Gastroesophageal sphincter (tissue), 4 donors: ENCODE measurements around the gene MYL10. TPM values are rescaled to one million over a fixed set of nuclear protein-coding genes. Genes with fewer than 3 reads are reported as not detected.

ENCODE experiments used
- ATAC-seq: fragments of 150-250 bp; one replicate; pipeline ENCODE4 v1.9.1; 2016; ENCODE audit warnings: mild to moderate bottlenecking, moderate library complexity
- H3K27ac ChIP-seq, 4 donors: fragments of 200-600 bp; sonication (generic) in 3 of 4; 1 replicate in 3 of 4; 2 replicates in 1 of 4; pipeline ENCODE4 v1.5.1; 2016 to 2019
- H3K27me3 ChIP-seq: fragments of 200-600 bp; sonication (generic); one replicate; pipeline ENCODE4 v1.5.1; 2019
- H3K36me3 ChIP-seq, 2 donors: fragments of 200-600 bp; sonication (generic); one replicate each; pipeline ENCODE4 v1.5.1; 2019; ENCODE audit warnings: control low read depth in 1 of 2
- H3K4me1 ChIP-seq, 3 donors: fragments of 200-600 bp; sonication (generic); 1 replicate in 2 of 3; 2 replicates in 1 of 3; pipeline ENCODE4 v1.5.1; 2016 to 2019; ENCODE audit warnings: control low read depth in 2 of 3
- H3K4me3 ChIP-seq, 2 donors: fragments of 200-600 bp; sonication (generic); one replicate each; pipeline ENCODE4 v1.5.1; 2019; ENCODE audit warnings: mild to moderate bottlenecking in 1 of 2, moderate library complexity in 1 of 2
- H3K9me3 ChIP-seq, 3 donors: fragments of 200-600 bp; sonication (generic); one replicate each; pipeline ENCODE4 v1.5.1; 2017 to 2019; ENCODE audit warnings: control low read depth in 2 of 3
- EP300 ChIP-seq: sonication (generic); formaldehyde crosslinking; IDR thresholded peaks from one replicate; pipeline ENCODE4 v1.6.1; 2017; ENCODE audit warnings: antibody characterized with exemption, mild to moderate bottlenecking
- POLR2A ChIP-seq, 2 donors: fragments of 450-650 bp; IDR thresholded peaks; one replicate each; pipeline ENCODE4 v1.6.1; 2017; ENCODE audit warnings: antibody characterized with exemption in 2 of 2, mild to moderate bottlenecking in 2 of 2, moderate library complexity in 1 of 2
- POLR2AphosphoS5 ChIP-seq: sonication (generic); formaldehyde crosslinking; IDR thresholded peaks from one replicate; pipeline ENCODE4 v1.6.1; 2017; ENCODE audit warnings: antibody characterized with exemption
- WGBS, 2 donors: methylation state at CpG; one replicate each; pipeline ENCODE4 v1.1.5; 2018; ENCODE audit warnings: low coverage in 1 of 2; 5-methylcytosine and 5-hydroxymethylcytosine counted together
- total RNA-seq, 4 donors: library from RNA; depleted of rRNA; stranded (reverse); fragments of >200 nt; gene quantifications; one replicate each; pipeline ENCODE4 v1.1.0, GENCODE V29; 2016
- TF ChIP-seq, protein P1 (sequence below), 4 experiments: fragments of 200-600 bp in 2 of 4; fragments of 450-650 bp in 2 of 4; sonication (generic) in 1 of 4; IDR thresholded peaks; one replicate each; pipeline ENCODE4 v1.5.1; 2017 to 2019; ENCODE audit warnings: antibody characterized with exemption in 4 of 4, mild to moderate bottlenecking in 2 of 4, moderate library complexity in 2 of 4

MYL10 gene
- total RNA-seq, 4 donors from 2014 or later: not detected

DNA sequence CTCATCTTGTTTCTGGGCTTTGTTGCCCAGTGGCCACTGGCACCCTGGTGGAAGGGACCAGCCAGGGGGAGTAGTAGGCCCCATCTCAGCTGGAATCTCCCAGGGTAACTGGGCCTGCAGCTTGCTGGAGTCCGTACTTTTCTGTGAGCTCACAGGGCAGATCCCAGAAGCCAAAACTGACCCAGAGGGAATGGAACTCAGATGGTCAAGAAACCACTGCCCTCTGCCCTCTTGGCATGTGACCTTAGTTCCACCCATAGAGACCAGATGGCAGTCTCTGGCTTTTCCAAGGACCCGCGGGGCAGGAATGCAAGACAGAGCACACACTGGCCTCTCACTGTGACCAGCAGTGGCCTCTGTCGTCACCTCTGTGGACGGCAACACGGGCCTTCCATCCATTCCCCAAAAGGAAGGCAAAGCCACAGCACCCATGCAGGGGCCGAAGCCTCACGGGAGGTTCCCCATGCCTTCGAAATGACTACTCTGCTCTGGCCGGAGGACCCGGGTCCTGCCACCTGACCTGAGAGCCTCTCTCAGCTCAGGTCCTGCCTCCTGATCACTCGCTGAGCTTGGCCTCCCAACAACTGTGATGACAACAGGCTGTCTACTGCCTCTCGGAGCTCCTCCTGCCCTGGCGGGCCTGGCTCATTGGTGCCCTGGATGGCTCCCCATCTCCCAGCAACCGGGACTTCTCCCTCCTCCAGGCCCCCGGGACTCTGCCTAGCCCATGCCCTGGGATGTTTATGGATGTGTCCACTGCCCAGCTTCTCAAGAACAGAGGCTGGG is 29.9 kb downstream of the MYL10 start:
- Histone ChIP-seq H3K9me3 (peaks cover 0 to 4% (median 0%) of the 10 kb centered on the region in 3 donors), H3K4me3 (no peak overlapping the region), H3K27ac (peak overlapping the region in 1 of 4 donors; percentile 33), H3K4me1 (peaks cover 0 to 11% (median 0%) of the 10 kb centered on the region in 3 donors), H3K27me3 (no peaks in the 10 kb centered on the region), H3K36me3 (no peaks in the 10 kb centered on the region)
- no peak for TF ChIP-seq EP300
- no peak for ATAC-seq
- WGBS, 2 donors: 62 to 67% methylated on average over 4 to 12 of the region's 16 CpGs

DNA sequence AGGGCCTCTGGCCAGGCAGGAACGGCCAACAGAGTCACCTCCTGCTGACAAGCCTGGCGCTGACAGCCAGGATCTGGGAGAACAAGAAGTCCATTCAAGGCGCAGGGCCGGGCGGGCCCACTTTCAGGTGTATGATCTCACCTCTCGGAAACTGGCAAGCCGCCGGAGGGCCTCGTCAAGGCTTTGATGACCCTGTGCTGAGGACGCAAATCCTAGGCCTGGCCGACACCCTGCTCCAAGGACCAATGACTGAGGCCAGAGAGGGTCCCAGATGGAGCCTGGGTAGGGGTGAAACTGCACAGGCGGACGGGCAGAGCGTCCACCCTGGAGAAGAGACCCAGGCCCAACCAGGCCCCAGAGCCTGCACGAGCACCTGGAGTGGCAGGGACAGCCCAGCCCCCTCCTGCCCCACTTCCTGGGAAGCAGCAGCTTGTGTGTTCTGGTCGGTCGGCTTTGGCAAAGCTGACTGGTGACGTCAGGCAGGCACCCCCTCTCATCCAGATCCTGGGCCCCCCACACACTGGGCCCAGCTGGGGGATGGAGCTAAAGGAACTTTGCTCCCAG is 30.6 kb downstream of the MYL10 start:
- WGBS, 2 donors: no CpG with 5 or more reads among the region's 18 CpGs
- Histone ChIP-seq H3K27ac (peak overlapping the region in 1 of 4 donors; percentile 33), H3K4me3 (no peak overlapping the region), H3K27me3 (no peaks in the 10 kb centered on the region), H3K4me1 (peaks cover 0 to 11% (median 0%) of the 10 kb centered on the region in 3 donors), H3K9me3 (peaks cover 0 to 4% (median 0%) of the 10 kb centered on the region in 3 donors), H3K36me3 (no peaks in the 10 kb centered on the region)
- TF ChIP-seq POLR2AphosphoS5 (no peak), EP300 (no peak), POLR2A (IDR thresholded peaks at IDR 0.05) (no peak)
- TF ChIP-seq, protein P1, sequence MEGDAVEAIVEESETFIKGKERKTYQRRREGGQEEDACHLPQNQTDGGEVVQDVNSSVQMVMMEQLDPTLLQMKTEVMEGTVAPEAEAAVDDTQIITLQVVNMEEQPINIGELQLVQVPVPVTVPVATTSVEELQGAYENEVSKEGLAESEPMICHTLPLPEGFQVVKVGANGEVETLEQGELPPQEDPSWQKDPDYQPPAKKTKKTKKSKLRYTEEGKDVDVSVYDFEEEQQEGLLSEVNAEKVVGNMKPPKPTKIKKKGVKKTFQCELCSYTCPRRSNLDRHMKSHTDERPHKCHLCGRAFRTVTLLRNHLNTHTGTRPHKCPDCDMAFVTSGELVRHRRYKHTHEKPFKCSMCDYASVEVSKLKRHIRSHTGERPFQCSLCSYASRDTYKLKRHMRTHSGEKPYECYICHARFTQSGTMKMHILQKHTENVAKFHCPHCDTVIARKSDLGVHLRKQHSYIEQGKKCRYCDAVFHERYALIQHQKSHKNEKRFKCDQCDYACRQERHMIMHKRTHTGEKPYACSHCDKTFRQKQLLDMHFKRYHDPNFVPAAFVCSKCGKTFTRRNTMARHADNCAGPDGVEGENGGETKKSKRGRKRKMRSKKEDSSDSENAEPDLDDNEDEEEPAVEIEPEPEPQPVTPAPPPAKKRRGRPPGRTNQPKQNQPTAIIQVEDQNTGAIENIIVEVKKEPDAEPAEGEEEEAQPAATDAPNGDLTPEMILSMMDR (IDR thresholded peaks at IDR 0.05): no peak
- no peak for ATAC-seq

DNA sequence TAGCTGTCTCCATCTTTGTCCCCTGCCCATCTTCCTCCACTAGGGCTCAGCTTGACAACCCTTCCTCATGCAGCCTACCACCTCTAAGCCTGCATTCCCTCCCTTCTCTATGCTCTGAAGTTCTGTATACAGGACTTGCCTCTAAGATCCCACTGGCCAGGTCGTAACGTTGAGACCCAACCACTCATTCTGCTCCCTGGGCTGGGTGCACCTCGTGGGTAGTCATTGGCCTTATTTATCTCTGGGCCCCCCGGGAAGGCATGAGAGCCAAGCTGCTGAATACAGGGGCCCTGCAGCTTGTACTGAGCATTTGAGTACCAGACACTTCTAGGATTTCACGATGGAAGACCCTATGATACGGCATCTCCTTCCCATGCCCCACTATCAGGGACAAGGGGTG is 31.2 kb downstream of the MYL10 start:
- Histone ChIP-seq H3K9me3 (peaks cover 0 to 4% (median 0%) of the 10 kb centered on the region in 3 donors), H3K4me3 (no peak overlapping the region), H3K4me1 (peaks cover 0 to 10% (median 0%) of the 10 kb centered on the region in 3 donors), H3K27me3 (no peaks in the 10 kb centered on the region), H3K27ac (no peak overlapping the region), H3K36me3 (no peaks in the 10 kb centered on the region)
- WGBS, 2 donors: 80% methylated on average over 3 of the region's 6 CpGs; no CpG with 5 or more reads in 1 of the 2 donors
- ATAC-seq: no peak
- TF ChIP-seq EP300 (no peak), POLR2A (IDR thresholded peaks at IDR 0.05) (no peak), POLR2AphosphoS5 (no peak)
- TF ChIP-seq, protein P1 (IDR thresholded peaks at IDR 0.05): no peak

DNA sequence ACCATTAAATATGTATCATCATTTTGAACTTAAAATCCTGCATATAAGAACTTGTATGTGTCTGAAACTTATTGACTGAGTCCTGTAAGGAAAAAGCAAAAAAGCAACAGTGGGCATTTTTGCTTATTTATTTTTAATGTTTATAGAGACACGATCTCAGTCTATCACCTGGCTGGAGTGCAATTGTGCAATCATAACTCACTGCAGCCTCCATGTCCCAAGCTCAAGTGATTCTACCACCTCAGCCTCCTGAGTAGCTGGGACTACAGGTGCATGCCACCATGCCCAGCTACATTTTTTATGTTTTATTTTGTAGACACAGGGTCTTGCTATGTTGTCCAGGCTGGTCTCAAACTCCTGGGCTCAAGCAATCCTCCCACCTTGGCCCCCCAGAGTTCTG is 32.2 kb downstream of the MYL10 start:
- Histone ChIP-seq H3K27ac (no peak overlapping the region), H3K4me3 (no peak overlapping the region), H3K27me3 (no peaks in the 10 kb centered on the region), H3K4me1 (no peaks in the 10 kb centered on the region), H3K36me3 (no peaks in the 10 kb centered on the region), H3K9me3 (peaks cover 0 to 4% (median 0%) of the 10 kb centered on the region in 3 donors)
- 43 to 54% methylated on average over 1 of the region's 1 CpG for WGBS, 2 donors
- no peak for ATAC-seq
- no peak for TF ChIP-seq POLR2A (IDR thresholded peaks at IDR 0.05)
- TF ChIP-seq EP300: no peak
- no peak for TF ChIP-seq POLR2AphosphoS5
- TF ChIP-seq, protein P1 (IDR thresholded peaks at IDR 0.05): no peak

DNA sequence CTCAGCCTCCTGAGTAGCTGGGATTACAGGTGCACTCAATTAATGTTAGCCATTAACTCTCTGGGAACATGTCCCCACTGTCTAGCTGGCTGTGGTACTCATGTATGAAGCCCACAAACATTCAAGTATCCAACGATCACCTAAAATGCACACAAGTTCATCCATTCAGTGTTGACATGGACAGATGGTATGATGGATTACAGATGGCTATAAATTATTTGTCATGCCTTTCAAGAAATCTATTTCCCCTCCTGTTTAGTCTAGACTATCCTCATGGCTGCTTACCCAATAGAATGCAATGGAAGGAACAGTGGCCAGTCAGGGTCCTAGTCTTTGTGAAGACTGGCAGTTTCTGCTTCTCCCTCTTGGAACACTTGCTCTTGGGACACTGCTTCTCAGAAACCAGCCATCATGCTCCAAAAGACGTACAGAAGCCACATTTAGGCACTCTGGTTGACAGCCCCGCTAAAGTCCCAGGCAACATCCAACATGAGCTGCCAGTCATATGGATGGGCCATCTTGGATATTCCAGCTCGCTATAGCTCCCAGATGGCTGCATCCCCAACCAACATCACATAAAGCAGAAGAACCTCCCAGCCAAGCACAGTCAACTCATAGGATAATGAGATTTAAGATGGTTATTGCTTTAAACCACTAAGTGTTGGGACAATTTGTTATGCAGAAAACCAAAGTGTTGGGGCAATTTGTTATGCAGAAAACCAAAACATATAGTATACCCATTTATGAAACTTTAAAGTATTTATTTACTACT is 33.1 kb downstream of the MYL10 start:
- H3K36me3 ChIP-seq: no peaks in the 10 kb centered on the region
- no peak overlapping the region for H3K4me3 ChIP-seq
- H3K4me1 ChIP-seq: no peaks in the 10 kb centered on the region
- H3K9me3 ChIP-seq: peaks cover 0 to 4% (median 0%) of the 10 kb centered on the region in 3 donors
- H3K27me3 ChIP-seq: no peaks in the 10 kb centered on the region
- no peak for ATAC-seq
- no peak overlapping the region for H3K27ac ChIP-seq
- TF ChIP-seq POLR2AphosphoS5: no peak
- no peak for TF ChIP-seq POLR2A (IDR thresholded peaks at IDR 0.05)
- no peak for TF ChIP-seq EP300
- TF ChIP-seq, protein P1 (IDR thresholded peaks at IDR 0.05): no peak
- WGBS, 2 donors: 79 to 94% methylated on average over 2 to 4 of the region's 4 CpGs
